Skeletal muscle tissue (tissue), 4 donors: ENCODE results near the gene SRRM2. TPM values are rescaled to one million over a fixed set of nuclear protein-coding genes. Genes with fewer than 3 reads are reported as not detected.
A peak's percentile ranks its signal among the peaks of the same experiment; 100 is the strongest.

Experiments used
- H3K27ac ChIP-seq: one replicate; pipeline ENCODE4 v1.7.0; 2013; ENCODE audit warnings: mild to moderate bottlenecking, low read depth, low read length, inconsistent platforms
- H3K27me3 ChIP-seq, 3 donors: one replicate each; pipeline ENCODE4 v1.7.0; 2013; ENCODE audit warnings: low read length in 3 of 3; ENCODE audit not compliant: control insufficient read depth in 3 of 3, insufficient read depth in 3 of 3
- H3K36me3 ChIP-seq, 3 donors: one replicate each; pipeline ENCODE4 v1.7.0; 2013; ENCODE audit warnings: low read length in 3 of 3; ENCODE audit not compliant: control insufficient read depth in 3 of 3, insufficient read depth in 3 of 3
- H3K4me1 ChIP-seq, 3 donors: one replicate each; pipeline ENCODE4 v1.7.0; 2013; ENCODE audit warnings: low read length in 3 of 3, mild to moderate bottlenecking in 3 of 3; ENCODE audit not compliant: control insufficient read depth in 3 of 3, insufficient read depth in 3 of 3
- H3K4me3 ChIP-seq, 3 donors: one replicate each; pipeline ENCODE4 v1.7.0; 2013; ENCODE audit warnings: low read length in 3 of 3
- H3K9ac ChIP-seq, 3 donors: one replicate each; pipeline ENCODE4 v1.7.0; 2013; ENCODE audit warnings: low read length in 3 of 3, mild to moderate bottlenecking in 3 of 3, moderate library complexity in 2 of 3, low read depth in 1 of 3
- H3K9me3 ChIP-seq, 3 donors: one replicate each; pipeline ENCODE4 v1.7.0; 2013; ENCODE audit warnings: low read length in 3 of 3; ENCODE audit not compliant: control insufficient read depth in 3 of 3
- total RNA-seq: library from RNA; depleted of rRNA; stranded (reverse); fragments of >200 nt; gene quantifications from one replicate; pipeline ENCODE4 v1.2.3, GENCODE V29; 2014
- donor health status: Osteomylitis.

The SRRM2 gene
- total RNA-seq, 1 donor from 2014 or later, result 70.5 TPM

- H3K27me3 ChIP-seq, result no peaks in the 10 kb centered on the region
- H3K36me3 ChIP-seq, result peaks cover 45 to 55% (median 55%) of the 10 kb centered on the region in 3 donors
- H3K27ac ChIP-seq, result peak overlapping the region; percentile 4
- no peaks in the 10 kb centered on the region for H3K9me3 ChIP-seq
- no peak overlapping the region for H3K4me3 ChIP-seq
- peaks cover 37 to 40% (median 39%) of the 10 kb centered on the region in 3 donors for H3K4me1 ChIP-seq
- no peak overlapping the region for H3K9ac ChIP-seq
These were observed 4.9 kb downstream of the SRRM2 start for GRCh38 chr16:2757344-2757743.

GRCh38 chr16:2761472-2761871 lies 9.0 kb downstream of the SRRM2 start:
- H3K27me3 ChIP-seq, result no peaks in the 10 kb centered on the region
- H3K9ac ChIP-seq, result no peak overlapping the region
- peaks cover 84 to 95% (median 92%) of the 10 kb centered on the region in 3 donors for H3K36me3 ChIP-seq
- peaks cover 11 to 14% (median 12%) of the 10 kb centered on the region in 3 donors for H3K4me1 ChIP-seq
- no peak overlapping the region for H3K4me3 ChIP-seq
- no peaks in the 10 kb centered on the region for H3K9me3 ChIP-seq
- H3K27ac ChIP-seq, result no peak overlapping the region

DNA sequence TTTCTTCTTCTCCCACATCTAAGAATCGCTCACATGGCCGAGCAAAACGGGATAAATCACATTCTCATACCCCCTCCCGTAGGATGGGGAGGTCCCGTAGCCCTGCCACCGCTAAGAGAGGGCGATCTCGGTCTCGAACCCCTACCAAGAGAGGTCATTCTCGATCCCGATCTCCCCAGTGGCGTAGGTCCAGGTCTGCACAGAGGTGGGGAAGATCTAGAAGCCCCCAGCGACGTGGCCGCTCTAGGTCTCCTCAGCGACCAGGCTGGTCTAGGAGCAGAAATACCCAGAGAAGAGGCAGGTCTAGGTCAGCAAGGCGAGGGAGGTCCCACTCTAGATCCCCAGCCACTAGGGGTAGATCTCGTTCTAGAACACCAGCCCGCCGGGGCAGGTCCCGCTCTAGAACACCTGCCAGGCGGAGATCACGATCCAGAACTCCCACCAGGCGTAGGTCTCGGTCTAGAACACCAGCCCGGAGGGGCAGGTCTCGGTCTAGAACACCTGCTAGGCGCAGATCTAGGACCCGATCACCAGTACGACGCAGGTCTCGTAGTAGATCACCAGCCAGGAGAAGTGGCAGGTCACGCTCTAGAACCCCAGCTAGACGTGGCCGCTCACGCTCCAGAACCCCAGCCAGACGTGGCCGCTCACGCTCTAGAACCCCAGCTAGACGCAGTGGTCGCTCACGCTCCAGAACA lies 9.6 kb downstream of the SRRM2 start:
- Histone ChIP-seq H3K36me3 (peaks cover 89 to 98% (median 97%) of the 10 kb centered on the region in 3 donors), H3K9me3 (no peaks in the 10 kb centered on the region), H3K27ac (no peak overlapping the region), H3K9ac (no peak overlapping the region), H3K4me1 (peaks cover 10 to 12% (median 10%) of the 10 kb centered on the region in 3 donors), H3K4me3 (no peak overlapping the region), H3K27me3 (no peaks in the 10 kb centered on the region)

DNA sequence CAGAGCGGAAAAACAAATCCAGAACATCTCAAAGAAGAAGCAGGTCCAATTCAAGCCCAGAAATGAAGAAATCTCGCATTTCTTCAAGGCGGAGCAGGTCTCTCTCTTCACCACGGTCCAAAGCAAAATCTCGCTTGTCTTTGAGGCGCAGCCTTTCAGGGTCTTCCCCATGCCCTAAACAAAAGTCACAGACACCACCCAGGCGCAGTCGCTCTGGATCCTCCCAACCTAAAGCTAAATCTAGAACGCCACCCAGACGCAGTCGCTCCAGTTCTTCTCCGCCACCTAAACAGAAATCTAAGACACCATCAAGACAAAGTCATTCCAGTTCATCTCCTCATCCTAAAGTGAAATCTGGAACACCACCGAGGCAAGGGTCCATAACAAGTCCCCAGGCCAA lies 10.3 kb downstream of the SRRM2 start:
- H3K27ac ChIP-seq, result no peak overlapping the region
- no peak overlapping the region for H3K9ac ChIP-seq
- H3K27me3 ChIP-seq, result no peaks in the 10 kb centered on the region
- H3K4me3 ChIP-seq, result no peak overlapping the region
- peaks cover 10 to 14% (median 11%) of the 10 kb centered on the region in 3 donors for H3K4me1 ChIP-seq
- peaks cover 90 to 100% (median 99%) of the 10 kb centered on the region in 3 donors for H3K36me3 ChIP-seq
- no peaks in the 10 kb centered on the region for H3K9me3 ChIP-seq

DNA sequence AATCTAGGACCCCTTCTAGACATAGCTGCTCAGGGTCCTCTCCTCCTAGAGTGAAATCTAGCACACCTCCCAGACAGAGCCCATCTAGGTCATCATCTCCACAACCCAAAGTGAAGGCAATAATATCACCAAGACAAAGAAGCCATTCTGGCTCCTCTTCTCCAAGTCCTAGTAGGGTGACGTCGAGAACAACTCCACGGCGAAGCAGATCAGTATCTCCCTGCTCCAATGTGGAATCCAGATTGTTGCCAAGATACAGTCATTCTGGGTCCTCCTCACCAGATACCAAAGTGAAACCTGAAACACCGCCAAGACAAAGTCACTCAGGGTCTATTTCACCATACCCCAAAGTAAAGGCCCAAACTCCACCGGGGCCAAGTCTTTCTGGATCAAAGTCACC lies 10.7 kb downstream of the SRRM2 start:
- Histone ChIP-seq H3K36me3 (peaks cover 90 to 100% (median 100%) of the 10 kb centered on the region in 3 donors), H3K27ac (no peak overlapping the region)

GRCh38 chr16:2764718-2765117 lies 12.3 kb downstream of the SRRM2 start:
- Histone ChIP-seq H3K9ac (no peak overlapping the region), H3K36me3 (peaks cover 94 to 100% (median 100%) of the 10 kb centered on the region in 3 donors), H3K27ac (no peak overlapping the region), H3K4me1 (peaks cover 24 to 29% (median 28%) of the 10 kb centered on the region in 3 donors), H3K9me3 (no peaks in the 10 kb centered on the region), H3K4me3 (no peak overlapping the region), H3K27me3 (no peaks in the 10 kb centered on the region)

More for the DNA sequence above, 10.7 kb downstream of the SRRM2 start:
- Histone ChIP-seq H3K9me3 (no peaks in the 10 kb centered on the region), H3K9ac (no peak overlapping the region), H3K4me3 (no peak overlapping the region), H3K4me1 (peaks cover 14 to 16% (median 14%) of the 10 kb centered on the region in 3 donors), H3K27me3 (no peaks in the 10 kb centered on the region)

GRCh38 chr16:2765462-2766404 lies 13.3 kb downstream of the SRRM2 start:
- Histone ChIP-seq H3K9ac (no peak overlapping the region), H3K36me3 (peaks cover 95 to 100% (median 100%) of the 10 kb centered on the region in 3 donors), H3K27ac (no peak overlapping the region), H3K4me3 (no peak overlapping the region), H3K27me3 (no peaks in the 10 kb centered on the region), H3K9me3 (no peaks in the 10 kb centered on the region), H3K4me1 (peaks cover 28 to 32% (median 30%) of the 10 kb centered on the region in 3 donors)

DNA sequence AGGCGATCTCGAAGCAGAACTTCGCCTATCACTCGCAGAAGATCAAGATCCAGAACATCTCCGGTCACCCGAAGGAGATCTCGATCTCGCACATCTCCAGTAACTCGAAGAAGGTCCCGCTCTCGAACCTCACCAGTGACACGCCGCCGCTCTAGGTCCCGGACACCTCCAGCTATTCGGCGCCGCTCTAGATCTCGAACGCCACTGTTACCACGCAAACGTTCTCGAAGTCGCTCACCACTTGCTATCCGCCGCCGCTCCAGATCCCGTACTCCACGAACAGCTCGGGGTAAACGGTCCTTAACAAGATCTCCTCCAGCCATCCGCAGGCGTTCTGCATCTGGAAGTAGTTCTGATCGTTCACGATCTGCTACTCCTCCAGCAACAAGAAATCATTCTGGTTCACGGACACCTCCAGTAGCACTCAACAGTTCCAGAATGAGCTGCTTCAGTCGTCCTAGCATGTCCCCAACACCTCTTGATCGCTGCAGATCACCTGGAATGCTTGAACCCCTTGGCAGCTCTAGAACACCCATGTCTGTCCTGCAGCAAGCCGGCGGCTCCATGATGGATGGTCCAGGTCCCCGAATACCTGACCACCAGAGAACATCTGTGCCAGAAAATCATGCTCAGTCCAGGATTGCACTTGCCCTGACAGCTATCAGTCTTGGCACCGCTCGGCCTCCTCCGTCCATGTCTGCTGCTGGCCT lies 14.1 kb downstream of the SRRM2 start:
- no peak overlapping the region for H3K9ac ChIP-seq
- H3K27ac ChIP-seq, result no peak overlapping the region
- no peak overlapping the region for H3K4me3 ChIP-seq
- H3K4me1 ChIP-seq, result peaks cover 30 to 36% (median 31%) of the 10 kb centered on the region in 3 donors
- H3K27me3 ChIP-seq, result no peaks in the 10 kb centered on the region
- H3K36me3 ChIP-seq, result peaks cover 99 to 100% (median 100%) of the 10 kb centered on the region in 3 donors
- H3K9me3 ChIP-seq, result no peaks in the 10 kb centered on the region

DNA sequence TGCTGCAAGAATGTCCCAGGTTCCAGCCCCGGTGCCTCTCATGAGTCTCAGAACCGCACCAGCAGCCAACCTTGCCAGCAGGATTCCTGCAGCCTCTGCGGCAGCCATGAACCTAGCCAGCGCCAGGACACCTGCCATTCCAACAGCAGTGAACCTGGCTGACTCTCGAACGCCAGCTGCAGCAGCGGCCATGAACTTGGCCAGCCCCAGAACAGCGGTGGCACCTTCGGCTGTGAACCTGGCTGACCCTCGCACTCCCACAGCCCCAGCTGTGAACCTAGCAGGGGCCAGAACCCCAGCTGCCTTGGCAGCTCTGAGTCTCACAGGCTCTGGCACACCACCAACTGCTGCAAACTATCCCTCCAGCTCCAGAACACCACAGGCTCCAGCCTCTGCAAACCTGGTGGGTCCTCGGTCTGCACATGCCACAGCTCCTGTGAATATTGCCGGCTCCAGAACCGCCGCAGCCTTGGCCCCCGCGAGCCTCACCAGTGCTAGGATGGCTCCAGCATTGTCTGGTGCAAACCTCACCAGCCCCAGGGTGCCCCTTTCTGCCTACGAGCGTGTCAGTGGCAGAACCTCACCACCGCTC lies 14.8 kb downstream of the SRRM2 start:
- Histone ChIP-seq H3K9me3 (no peaks in the 10 kb centered on the region), H3K9ac (peak overlapping the region in 1 of 3 donors; percentile 64), H3K4me1 (peaks cover 32 to 38% (median 33%) of the 10 kb centered on the region in 3 donors), H3K4me3 (no peak overlapping the region), H3K36me3 (peaks cover 99 to 100% (median 100%) of the 10 kb centered on the region in 3 donors), H3K27ac (no peak overlapping the region), H3K27me3 (no peaks in the 10 kb centered on the region)
